Coronary artery (tissue), 2 donors: ENCODE data around the gene EGR4.
"Not testable (repeated sequence)": the region's sequence is repeated elsewhere in the genome, so short reads cannot be mapped to it uniquely, and the experiment has no call there.

Experiments used
- DNase-seq: peaks from one replicate; pipeline ENCODE4 v3.0.0-alpha.2; 2017; ENCODE audit warnings: low spot score
- H3K27ac ChIP-seq, 2 donors: fragments of 200-600 bp; sonication (generic); one replicate each; pipeline ENCODE4 v1.5.1; 2016 to 2019
- H3K4me3 ChIP-seq: fragments of 200-600 bp; sonication (generic); 2 replicates; pipeline ENCODE4 v1.5.1; 2016; ENCODE audit warnings: mild to moderate bottlenecking, moderate library complexity
- CTCF ChIP-seq: fragments of 200-600 bp; sonication (generic); IDR thresholded peaks from one replicate; pipeline ENCODE4 v1.5.1; 2019; ENCODE audit warnings: antibody characterized with exemption

The EGR4 gene

GRCh38 chr2:73264332-73264606, 29.1 kb downstream of the EGR4 start:
- DNase-seq: no peak
- H3K4me3 ChIP-seq: no peak overlapping the region
- H3K27ac ChIP-seq: no peak overlapping the region

GRCh38 chr2:73263540-73264331, 29.6 kb downstream of the EGR4 start:
- TF ChIP-seq CTCF: no peak
- H3K4me3 ChIP-seq: no peak overlapping the region
- DNase-seq: no peak
- no peak overlapping the region for H3K27ac ChIP-seq

More at GRCh38 chr2:73264332-73264606, 29.1 kb downstream of the EGR4 start:
- TF ChIP-seq CTCF: no peak

- DNase-seq, H3K27ac ChIP-seq, H3K4me3 ChIP-seq: not testable (repeated sequence)
Observed at GRCh38 chr2:73262691-73263429, 30.5 kb downstream of the EGR4 start.

- DNase-seq: no peak
- no peak overlapping the region for H3K27ac ChIP-seq
- TF ChIP-seq CTCF: no peak
- no peak overlapping the region for H3K4me3 ChIP-seq
Observed at GRCh38 chr2:73262108-73262651, 31.2 kb downstream of the EGR4 start.

- no peak overlapping the region for H3K27ac ChIP-seq
- no peak for TF ChIP-seq CTCF
- no peak for DNase-seq
- no peak overlapping the region for H3K4me3 ChIP-seq
Observed at GRCh38 chr2:73260338-73260984, 32.9 kb downstream of the EGR4 start.

- no peak overlapping the region for H3K27ac ChIP-seq
- H3K4me3 ChIP-seq: no peak overlapping the region
- DNase-seq: no peak
- no peak for TF ChIP-seq CTCF
Observed at GRCh38 chr2:73259704-73260337, 33.5 kb downstream of the EGR4 start.

- no peak for TF ChIP-seq CTCF
- no peak for DNase-seq
- no peak overlapping the region for H3K27ac ChIP-seq
Observed at GRCh38 chr2:73259276-73259675, 34.1 kb downstream of the EGR4 start.

More at GRCh38 chr2:73259276-73259675, 34.1 kb downstream of the EGR4 start:
- H3K4me3 ChIP-seq: no peak overlapping the region
